H1 (cell line): ENCODE results near the gene PPIP5K1. TPM values are rescaled to one million over a fixed set of nuclear protein-coding genes. Genes with fewer than 3 reads are reported as not detected.

ENCODE experiments used
- BCL11A ChIP-seq, 2 experiments: IDR thresholded peaks; one replicate each; pipeline ENCODE4 v1.6.1; 2011; ENCODE audit warnings: low read depth in 2 of 2, low read length in 2 of 2, mild to moderate bottlenecking in 2 of 2
- HDAC2 ChIP-seq, 2 experiments: fragments of 300-600 bp in 1 of 2; sonication (generic) in 1 of 2; IDR thresholded peaks; 2 replicates each; pipeline ENCODE4 v1.6.1; 2011 to 2012; ENCODE audit warnings: low read depth in 2 of 2, low read length in 2 of 2, mild to moderate bottlenecking in 2 of 2, moderate library complexity in 2 of 2, borderline replicate concordance in 1 of 2, inconsistent platforms in 1 of 2
- KDM4A ChIP-seq: IDR thresholded peaks from one replicate; pipeline ENCODE4 v1.7.1; 2012; ENCODE audit warnings: low read depth, mild to moderate bottlenecking, moderate library complexity, low read length, inconsistent platforms; ENCODE audit not compliant: severe bottlenecking
- SIN3A ChIP-seq, 2 experiments: IDR thresholded peaks in 1 of 2; conservative IDR thresholded peaks in 1 of 2; 2 replicates each; pipeline ENCODE4 v1.6.1; 2011 to 2012; ENCODE audit warnings: low read length in 2 of 2, improper control_type of control experiment in 1 of 2, low read depth in 1 of 2, mild to moderate bottlenecking in 1 of 2
- SP4 ChIP-seq: IDR thresholded peaks from 2 replicates; pipeline ENCODE4 v1.6.1; 2012; ENCODE audit warnings: low read length, inconsistent platforms
- polyA plus RNA-seq, 7 experiments: library from polyadenylated mRNA; depleted of rRNA in 3 of 7; stranded (reverse) in 5 of 7; unstranded in 2 of 7; fragments of >200 nt in 5 of 7; fragments of 200-250 nt in 2 of 7; gene quantifications; 1 replicate in 5 of 7; 2 replicates in 1 of 7; 4 replicates in 1 of 7; pipeline versions ENCODE4 v1.2.1 to v1.2.3, GENCODE V29; 2011 to 2013; ENCODE audit warnings: missing spikeins in 2 of 7, mixed read lengths in 2 of 7
- total RNA-seq: library from RNA; stranded (reverse); fragmentation: NEBNext Ultra II Directional; extraction: Animal tissue kit (Norgen Biotek cat#: 25700); gene quantifications from 2 replicates; pipeline ENCODE4 v1.2.1, GENCODE V29; 2021
- TF ChIP-seq, protein P1 (sequence below): IDR thresholded peaks from 2 replicates; pipeline ENCODE4 v1.6.1; 2012; ENCODE audit warnings: inconsistent platforms

PPIP5K1 gene
- total and polyA plus RNA-seq, 2 of the 8 experiments (the other 6 are each of a cell fraction or from before 2014, with no cell fraction given), result 18.8 to 22.7 TPM

DNA sequence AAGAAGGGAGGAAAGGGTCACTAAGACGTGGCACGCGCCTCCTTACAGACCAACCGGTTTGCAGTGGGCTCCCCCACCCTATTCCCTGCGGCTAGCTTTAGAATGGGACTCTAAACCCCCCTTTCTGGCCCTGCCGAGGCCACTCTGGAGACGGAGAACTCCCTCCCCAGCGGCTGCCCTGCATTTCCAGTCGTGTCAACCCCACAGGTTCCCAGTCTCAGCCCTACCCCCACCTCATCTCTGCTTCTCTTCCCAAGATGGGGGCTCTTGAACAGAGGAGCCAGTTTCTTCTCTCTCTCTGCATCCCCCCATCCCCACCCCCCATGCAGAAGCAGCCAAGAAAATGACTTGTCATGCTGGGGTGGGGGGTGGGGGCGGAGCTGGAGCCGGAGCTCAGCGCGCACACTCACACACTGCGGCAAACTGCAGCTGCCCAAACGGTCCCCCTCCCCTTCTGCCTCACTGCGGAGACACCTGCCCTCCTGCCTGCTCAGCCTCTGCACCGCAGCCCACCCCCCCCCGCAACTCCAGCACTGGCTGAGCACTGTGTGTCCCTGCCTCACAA, 71.7 kb downstream of the PPIP5K1 start (continued):
- TF ChIP-seq KDM4A, result peak; percentile 42
- TF ChIP-seq BCL11A (IDR thresholded peaks at IDR 0.05; ENCODE audit: low read depth in 2 of 2, low read length in 2 of 2), result no peak
- TF ChIP-seq SP4, result 0 out of 2 replicates have a peak, but pooled peaks have one; percentile 41
- peak in 1 of 2 experiments; percentile 61; a peak in 1 of 4 replicates for TF ChIP-seq HDAC2 (IDR thresholded peaks at IDR 0.05; ENCODE audit: borderline replicate concordance in 1 of 2, low read depth in 2 of 2, low read length in 2 of 2)
- TF ChIP-seq SIN3A (conservative IDR thresholded peaks at IDR 0.05 in 1 of 2, IDR thresholded peaks at IDR 0.05 in 1 of 2; ENCODE audit: low read depth in 1 of 2, low read length in 2 of 2), result peak in 1 of 2 experiments; percentile 11; a peak in 1 of 4 replicates
- TF ChIP-seq, protein P1, sequence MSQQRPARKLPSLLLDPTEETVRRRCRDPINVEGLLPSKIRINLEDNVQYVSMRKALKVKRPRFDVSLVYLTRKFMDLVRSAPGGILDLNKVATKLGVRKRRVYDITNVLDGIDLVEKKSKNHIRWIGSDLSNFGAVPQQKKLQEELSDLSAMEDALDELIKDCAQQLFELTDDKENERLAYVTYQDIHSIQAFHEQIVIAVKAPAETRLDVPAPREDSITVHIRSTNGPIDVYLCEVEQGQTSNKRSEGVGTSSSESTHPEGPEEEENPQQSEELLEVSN, result no peak
